MM.1S (cell line): Measurements from ENCODE around the gene E2F7.

Source experiments
- DNase-seq: peaks from one replicate; pipeline ENCODE4 v3.0.0-alpha.2; 2015
- H2AFZ ChIP-seq: fragments of 300-600 bp; sonication (generic); 2 replicates; pipeline ENCODE4 v1.6.0; 2016; ENCODE audit warnings: antibody characterized with exemption, low read length
- H3F3A ChIP-seq: fragments of 300-600 bp; sonication (generic); 2 replicates; pipeline ENCODE4 v1.6.1; 2016; ENCODE audit warnings: mild to moderate bottlenecking, antibody characterized with exemption, low read length, moderate library complexity, mixed read lengths; ENCODE audit not compliant: insufficient read depth
- H3K27ac ChIP-seq: fragments of 300-600 bp; sonication (generic); 2 replicates; pipeline ENCODE4 v1.5.1; 2016; ENCODE audit warnings: mild to moderate bottlenecking, low read length
- H3K27me3 ChIP-seq: fragments of 300-600 bp; sonication (generic); replicated peaks from 2 replicates; pipeline ENCODE4 v1.6.0; 2016; ENCODE audit warnings: low read length; ENCODE audit not compliant: insufficient read depth
- H3K36me3 ChIP-seq: fragments of 300-600 bp; sonication (generic); replicated peaks from 2 replicates; pipeline ENCODE4 v1.6.1; 2016; ENCODE audit warnings: mild to moderate bottlenecking, low read length, mixed read lengths; ENCODE audit not compliant: insufficient read depth
- H3K4me1 ChIP-seq: fragments of 300-600 bp; sonication (generic); 2 replicates; pipeline ENCODE4 v1.6.1; 2016; ENCODE audit warnings: low read length, mixed read lengths
- H3K4me2 ChIP-seq: fragments of 300-600 bp; sonication (generic); 2 replicates; pipeline ENCODE4 v1.6.0; 2016; ENCODE audit warnings: low read depth, low read length
- H3K4me3 ChIP-seq: fragments of 300-600 bp; sonication (generic); 2 replicates; pipeline ENCODE4 v1.5.1; 2016; ENCODE audit warnings: low read length, mixed read lengths
- H3K79me2 ChIP-seq: fragments of 300-600 bp; sonication (generic); 2 replicates; pipeline ENCODE4 v1.6.1; 2016; ENCODE audit warnings: mixed run types, low read length, mixed read lengths
- H3K9ac ChIP-seq: fragments of 300-600 bp; sonication (generic); 2 replicates; pipeline ENCODE4 v1.6.1; 2016; ENCODE audit warnings: low read length, mixed read lengths
- H3K9me2 ChIP-seq: fragments of 300-600 bp; sonication (generic); replicated peaks from 2 replicates; pipeline ENCODE4 v1.6.1; 2016; ENCODE audit warnings: mild to moderate bottlenecking, low read length, mixed read lengths; ENCODE audit not compliant: insufficient read depth
- H3K9me3 ChIP-seq: fragments of 300-600 bp; sonication (generic); replicated peaks from 2 replicates; pipeline ENCODE4 v1.6.1; 2016; ENCODE audit warnings: mild to moderate bottlenecking, low read length, mixed read lengths; ENCODE audit not compliant: insufficient read depth
- H4K20me1 ChIP-seq: fragments of 300-600 bp; sonication (generic); 2 replicates; pipeline ENCODE4 v1.6.1; 2016; ENCODE audit warnings: mild to moderate bottlenecking, low read length, moderate library complexity, mixed read lengths; ENCODE audit not compliant: insufficient read depth
- CTCF ChIP-seq: fragments of 300-600 bp; sonication (generic); IDR thresholded peaks from 2 replicates; pipeline ENCODE4 v1.5.1; 2016; ENCODE audit warnings: antibody characterized with exemption, low read length, mixed read lengths
- EZH2 ChIP-seq: fragments of 300-600 bp; sonication (generic); optimal IDR thresholded peaks from 2 replicates; pipeline ENCODE3; 2017; ENCODE audit warnings: low read depth, mild to moderate bottlenecking, antibody characterized with exemption, low read length, mixed read lengths
- EZH2phosphoT487 ChIP-seq: fragments of 300-600 bp; sonication (generic); IDR thresholded peaks from 2 replicates; pipeline ENCODE4 v1.6.1; 2018; ENCODE audit warnings: antibody characterized with exemption, low read length

E2F7 gene

GRCh38 chr12:77003246-77003645, 62.1 kb downstream of the E2F7 start:
- TF ChIP-seq EZH2phosphoT487, result no peak
- no peak for TF ChIP-seq EZH2
- TF ChIP-seq CTCF, result no peak
- Histone ChIP-seq H3K79me2 (no peaks in the 10 kb centered on the region), H3K4me2 (no peak overlapping the region), H3K36me3 (no peaks in the 10 kb centered on the region), H3K9me2 (no peaks in the 10 kb centered on the region), H3F3A (no peaks in the 10 kb centered on the region), H3K4me1 (no peaks in the 10 kb centered on the region), H3K27ac (no peak overlapping the region), H3K9ac (no peak overlapping the region), H3K27me3 (no peaks in the 10 kb centered on the region), H3K9me3 (no peaks in the 10 kb centered on the region), H3K4me3 (no peak overlapping the region), H4K20me1 (no peaks in the 10 kb centered on the region), H2AFZ (no peak overlapping the region)
- DNase-seq, result no peak

DNA sequence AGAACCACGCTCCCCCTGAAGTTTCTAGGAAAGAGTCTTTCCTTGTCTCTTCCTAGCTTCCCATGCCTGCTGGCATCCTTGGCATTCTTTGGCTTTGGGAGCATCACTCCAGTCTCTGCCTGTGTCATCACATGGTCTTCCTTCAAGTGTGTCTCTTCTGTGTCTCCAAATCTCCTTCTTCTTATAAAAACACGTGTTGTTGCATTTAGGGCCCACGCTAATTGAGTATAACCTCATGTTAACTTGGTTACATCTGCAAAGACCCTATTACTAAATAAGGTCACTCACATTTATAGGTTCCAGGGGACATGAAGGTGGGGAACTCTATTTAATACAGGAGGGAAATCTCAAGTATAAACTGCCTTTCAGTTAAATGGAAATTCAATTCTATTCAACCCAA, 63.0 kb downstream of the E2F7 start:
- Histone ChIP-seq H2AFZ (no peak overlapping the region), H4K20me1 (no peaks in the 10 kb centered on the region), H3K9ac (no peak overlapping the region), H3K4me1 (no peaks in the 10 kb centered on the region), H3K4me3 (no peak overlapping the region), H3K27ac (no peak overlapping the region), H3K79me2 (no peaks in the 10 kb centered on the region), H3K27me3 (no peaks in the 10 kb centered on the region), H3F3A (no peaks in the 10 kb centered on the region), H3K9me2 (no peaks in the 10 kb centered on the region), H3K36me3 (no peaks in the 10 kb centered on the region), H3K4me2 (no peak overlapping the region), H3K9me3 (no peaks in the 10 kb centered on the region)
- no peak for DNase-seq
- no peak for TF ChIP-seq CTCF
- TF ChIP-seq EZH2phosphoT487, result no peak
- no peak for TF ChIP-seq EZH2

- Histone ChIP-seq H3K4me1 (no peaks in the 10 kb centered on the region), H3K4me3 (no peak overlapping the region)
- no peak for DNase-seq
Observed at GRCh38 chr12:77001276-77001675, 64.1 kb downstream of the E2F7 start.

More at GRCh38 chr12:77001276-77001675, 64.1 kb downstream of the E2F7 start:
- H4K20me1 ChIP-seq, result no peaks in the 10 kb centered on the region
- H3F3A ChIP-seq, result no peaks in the 10 kb centered on the region
- H3K27me3 ChIP-seq, result no peaks in the 10 kb centered on the region
- H3K9me2 ChIP-seq, result no peaks in the 10 kb centered on the region
- TF ChIP-seq EZH2phosphoT487, result no peak
- no peak for TF ChIP-seq EZH2
- no peak for TF ChIP-seq CTCF
- no peaks in the 10 kb centered on the region for H3K79me2 ChIP-seq
- no peaks in the 10 kb centered on the region for H3K36me3 ChIP-seq
- H3K27ac ChIP-seq, result no peak overlapping the region
- no peak overlapping the region for H3K9ac ChIP-seq
- H3K9me3 ChIP-seq, result no peaks in the 10 kb centered on the region
- no peak overlapping the region for H3K4me2 ChIP-seq
- no peak overlapping the region for H2AFZ ChIP-seq
